Fibroblast of skin of left quadriceps (primary cell): Measurements from ENCODE around the gene PRKAR2B.

Source experiments
- DNase-seq, 2 experiments: peaks; one replicate each; pipeline ENCODE4 v3.0.0-alpha.2; 2013; ENCODE audit warnings: low read depth in 2 of 2

Gene PRKAR2B

DNA sequence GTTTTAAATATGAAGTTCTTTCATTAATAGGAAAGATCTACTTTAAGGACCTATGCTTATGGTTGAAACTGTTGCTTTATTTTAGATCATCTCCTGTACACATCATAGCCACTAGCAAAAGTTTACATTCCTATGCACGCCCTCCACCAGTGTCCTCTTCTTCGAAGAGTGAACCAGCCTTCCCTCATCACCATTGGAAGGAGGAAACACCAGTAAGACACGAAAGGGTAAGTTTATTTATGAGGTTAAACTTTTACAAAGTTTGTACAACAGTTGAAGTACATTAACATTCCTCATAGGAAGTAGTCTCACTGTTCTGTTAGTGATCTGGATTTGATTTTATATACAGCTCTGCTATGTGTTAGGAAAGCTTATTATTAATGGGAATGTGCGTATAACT, 141.2 kb downstream of the PRKAR2B start:
- DNase-seq = no peak

DNA sequence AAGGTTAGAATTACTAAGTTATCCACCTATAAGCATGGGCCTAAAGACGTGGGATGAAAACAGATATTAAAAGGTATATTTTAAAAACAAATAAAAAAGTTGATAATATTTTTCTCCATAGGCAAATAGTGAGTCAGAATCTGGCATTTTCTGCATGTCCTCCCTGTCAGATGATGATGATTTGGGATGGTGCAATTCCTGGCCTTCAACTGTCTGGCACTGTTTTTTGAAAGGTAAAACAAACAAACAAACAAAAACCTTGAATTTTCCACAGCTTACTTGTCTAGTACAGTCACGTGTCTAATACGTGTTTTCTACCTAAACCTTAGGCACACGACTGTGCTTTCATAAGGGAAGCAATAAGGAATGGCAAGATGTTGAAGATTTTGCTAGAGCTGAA, 141.7 kb downstream of the PRKAR2B start:
- DNase-seq = no peak

DNA sequence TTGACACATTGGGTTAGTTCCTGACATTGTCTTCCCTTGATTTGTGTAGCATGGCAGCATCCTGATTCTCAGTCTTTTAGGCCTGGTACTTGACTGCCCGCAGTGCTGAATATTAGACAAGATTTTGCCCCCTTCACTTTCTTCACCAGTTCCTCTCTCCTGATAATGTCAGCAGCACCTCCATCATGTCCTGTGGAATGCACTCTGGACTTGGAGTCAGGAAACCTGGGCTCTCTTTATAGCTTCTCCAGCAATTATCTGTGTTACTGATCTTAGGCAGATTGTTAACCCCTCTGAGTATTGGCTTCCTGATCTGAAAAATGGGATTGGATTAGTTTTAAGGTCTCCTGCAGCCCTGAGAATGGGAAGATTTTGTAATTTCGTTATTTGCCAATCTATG, 143.3 kb downstream of the PRKAR2B start:
- no peak for DNase-seq

DNA sequence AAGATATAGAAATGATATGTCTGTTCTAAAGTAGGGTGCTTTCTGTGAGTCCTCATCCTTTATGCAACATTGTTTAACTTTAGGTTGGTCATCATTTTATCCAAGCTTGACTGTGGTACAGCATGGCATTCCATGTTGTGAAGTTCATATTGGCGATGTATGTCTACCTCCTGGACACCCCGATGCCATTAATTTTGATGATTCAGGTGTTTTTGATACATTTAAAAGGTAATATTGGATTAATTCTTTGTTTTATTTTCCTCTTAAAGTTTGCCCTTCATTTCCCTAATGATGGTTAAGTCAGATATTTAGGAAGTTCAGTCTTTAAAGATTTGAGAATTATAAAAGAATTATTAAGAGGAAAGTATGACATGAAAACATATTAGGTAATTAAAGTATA, 145.6 kb downstream of the PRKAR2B start:
- DNase-seq = no peak

DNA sequence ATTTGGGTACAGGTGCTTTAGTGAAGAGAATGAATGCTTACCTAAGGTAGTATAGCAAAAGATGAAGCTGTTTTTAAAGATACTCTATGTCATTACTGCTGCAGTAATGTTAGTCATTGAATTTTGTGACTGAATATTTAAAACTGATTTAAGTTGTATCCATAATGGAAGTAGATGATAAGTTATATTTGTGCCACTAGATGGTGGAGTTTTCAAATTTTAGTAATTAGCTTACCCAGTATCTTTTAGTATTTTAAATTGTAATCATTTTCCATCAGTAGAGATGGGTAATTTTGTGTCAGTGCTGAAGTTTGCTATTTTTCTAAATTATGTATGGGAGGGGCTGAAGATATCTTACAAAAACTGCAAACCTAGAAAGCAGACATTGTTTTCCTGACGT, 149.5 kb downstream of the PRKAR2B start:
- no peak for DNase-seq

DNA sequence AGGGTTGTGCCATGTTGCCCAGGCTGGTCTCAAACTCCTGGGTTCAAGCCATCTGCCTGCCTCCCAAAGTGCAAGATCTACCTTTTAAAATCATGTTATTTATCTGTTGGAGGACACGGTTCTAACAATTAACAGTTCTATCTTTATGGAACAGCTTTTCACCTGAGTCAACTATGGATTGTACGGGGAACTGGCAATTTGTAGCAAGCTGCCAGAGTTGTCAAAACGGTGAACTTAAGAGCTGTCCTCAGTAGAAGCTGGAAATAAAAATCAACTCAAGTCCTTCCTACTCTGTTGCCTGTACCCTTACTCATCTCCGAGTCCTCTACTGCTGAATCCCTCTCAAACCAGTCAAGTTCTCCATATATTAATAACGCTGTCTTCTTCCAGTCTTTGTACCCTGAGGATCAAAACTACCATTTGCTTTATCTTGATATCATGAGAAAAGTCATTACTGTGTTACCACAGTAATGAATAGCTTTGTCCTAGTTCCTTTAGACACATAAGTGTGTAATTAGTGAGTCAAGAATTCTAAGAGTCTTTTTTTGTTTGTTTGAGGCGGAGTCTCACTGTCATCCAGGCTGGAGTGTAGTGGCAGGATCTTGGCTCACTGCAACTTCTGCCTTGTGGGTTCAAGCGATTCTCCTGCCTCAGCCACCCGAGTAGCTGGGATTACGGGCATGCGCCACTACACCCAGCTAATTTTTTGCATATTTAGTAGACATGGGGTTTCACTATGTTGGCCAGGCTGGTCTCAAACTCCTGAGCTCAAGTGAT, 152.5 kb downstream of the PRKAR2B start:
- no peak for DNase-seq

DNA sequence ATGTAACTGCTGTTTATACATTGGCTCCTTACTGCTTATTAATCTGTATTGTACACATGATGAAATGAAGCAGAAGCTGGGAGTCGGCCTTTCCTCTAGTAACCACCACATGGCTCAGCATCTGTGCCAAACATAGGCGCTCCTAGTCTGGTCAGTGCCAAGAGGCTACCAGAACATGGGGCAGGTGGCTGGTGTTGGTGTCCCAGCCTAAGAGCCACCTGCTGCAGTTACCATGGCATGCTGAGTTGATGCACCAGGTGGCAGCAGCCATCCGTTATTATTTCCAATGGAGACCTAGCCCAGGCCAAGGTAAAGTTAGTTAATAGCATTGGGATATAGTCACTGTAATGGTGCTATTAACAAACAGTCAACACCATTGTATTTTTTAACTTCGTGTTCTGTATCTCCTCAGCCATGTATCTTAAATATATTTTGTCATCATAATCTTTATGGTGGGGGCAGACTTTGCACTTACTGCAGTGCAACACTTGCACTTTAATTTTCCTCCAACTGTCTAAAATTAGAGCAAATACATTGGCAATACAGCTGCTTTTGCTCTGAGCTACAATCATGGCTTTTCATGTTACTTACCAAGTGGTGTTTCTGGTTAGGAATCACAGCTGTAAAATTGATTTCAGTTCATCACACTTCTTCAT, 157.4 kb downstream of the PRKAR2B start:
- DNase-seq = no peak

DNA sequence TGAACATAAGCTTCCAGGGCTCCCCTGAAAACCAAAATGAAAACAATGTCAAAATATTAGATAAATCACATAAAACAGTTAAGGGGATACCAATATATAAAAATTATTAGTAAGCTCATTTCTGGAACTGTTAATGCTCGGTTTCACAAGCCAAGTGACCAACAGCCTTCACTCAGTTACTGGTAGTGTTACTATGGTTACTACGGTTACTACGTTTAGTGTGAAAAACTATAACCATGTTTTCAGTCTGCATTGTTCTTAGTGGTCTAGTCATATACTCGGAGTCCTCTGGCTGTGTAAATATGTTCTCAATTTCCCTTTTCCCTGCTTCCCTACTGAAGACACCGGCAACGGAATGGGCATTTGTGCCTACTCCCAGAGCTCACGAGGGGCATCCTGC, 159.1 kb downstream of the PRKAR2B start:
- no peak for DNase-seq

DNA sequence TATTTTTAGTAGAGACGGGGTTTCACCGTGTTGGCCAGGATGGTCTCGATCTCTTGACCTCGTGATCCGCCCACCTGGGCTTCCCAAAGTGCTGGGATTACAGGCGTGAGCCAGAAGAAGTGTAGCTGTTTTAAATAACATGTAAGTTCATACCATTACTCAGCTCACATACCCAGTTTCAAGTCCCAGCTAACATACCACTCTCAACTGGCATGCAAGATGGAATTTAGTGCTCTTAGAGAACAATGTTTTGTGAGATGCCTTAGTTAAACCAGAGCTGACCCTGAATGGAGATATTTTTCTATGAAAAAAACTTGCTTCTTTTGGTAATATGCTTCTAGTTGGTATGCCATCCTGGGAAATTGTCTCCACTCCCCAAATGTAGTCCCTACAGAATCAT, 161.6 kb downstream of the PRKAR2B start:
- DNase-seq = no peak

DNA sequence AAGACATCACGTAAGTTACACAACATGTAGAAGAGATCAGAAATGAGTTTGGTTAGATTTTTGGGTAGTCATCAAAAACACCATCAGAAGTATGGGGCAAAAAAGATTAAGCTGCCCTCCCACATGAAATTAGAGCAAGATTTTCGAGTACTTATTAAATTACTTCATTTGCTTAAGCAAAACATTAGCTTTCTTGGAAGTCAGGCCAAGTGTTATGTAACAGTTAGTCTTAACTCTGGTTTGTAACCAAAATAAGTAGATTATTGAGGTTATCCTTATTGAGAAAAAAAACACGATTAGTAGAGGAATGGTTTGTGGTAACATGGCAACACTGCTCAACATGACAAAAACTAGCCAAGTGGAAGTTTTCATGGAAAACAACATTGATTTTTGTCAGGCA, 162.2 kb downstream of the PRKAR2B start:
- DNase-seq = no peak

DNA sequence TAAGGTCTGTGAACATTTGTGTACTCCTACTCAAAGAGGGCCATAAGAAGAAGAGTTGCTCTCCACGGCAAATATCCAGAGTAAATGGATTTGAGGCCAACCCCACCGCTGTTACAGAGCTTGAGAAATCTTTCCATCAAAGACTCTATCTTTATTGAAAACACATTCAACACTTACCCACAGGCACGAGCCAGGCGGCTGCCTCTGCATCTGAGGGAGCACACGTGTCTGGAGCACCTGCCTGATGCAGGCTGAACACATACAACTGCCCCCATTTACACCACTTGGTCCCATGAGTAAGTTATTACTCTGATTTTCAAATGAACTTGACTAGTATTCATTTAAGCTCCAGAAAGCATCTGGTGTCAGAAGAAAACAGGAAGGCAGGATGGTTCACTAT, 163.0 kb downstream of the PRKAR2B start:
- no peak for DNase-seq

DNA sequence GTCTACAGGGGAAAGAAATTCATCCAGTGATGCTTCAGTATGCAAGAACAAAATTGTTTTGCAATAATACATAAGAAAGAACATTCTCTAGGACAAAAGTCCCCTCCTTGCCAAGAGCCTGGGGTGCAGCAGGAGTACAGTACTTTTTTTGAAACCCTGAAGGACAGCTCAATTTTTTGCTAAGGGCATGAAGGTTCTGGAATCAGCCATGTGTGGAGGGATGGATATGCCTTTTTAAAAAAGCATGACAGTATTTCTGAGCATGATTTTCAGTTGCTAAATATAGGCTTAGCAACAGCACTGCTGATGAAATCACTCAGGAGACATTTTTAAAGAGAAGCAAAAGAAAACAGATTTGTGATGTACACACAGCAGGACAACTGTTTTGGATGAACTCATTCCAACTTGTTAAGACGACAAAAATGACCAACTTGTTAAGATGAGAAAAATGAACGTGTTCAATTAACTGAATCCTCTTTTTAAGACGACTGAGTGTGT, 163.6 kb downstream of the PRKAR2B start:
- DNase-seq = no peak

DNA sequence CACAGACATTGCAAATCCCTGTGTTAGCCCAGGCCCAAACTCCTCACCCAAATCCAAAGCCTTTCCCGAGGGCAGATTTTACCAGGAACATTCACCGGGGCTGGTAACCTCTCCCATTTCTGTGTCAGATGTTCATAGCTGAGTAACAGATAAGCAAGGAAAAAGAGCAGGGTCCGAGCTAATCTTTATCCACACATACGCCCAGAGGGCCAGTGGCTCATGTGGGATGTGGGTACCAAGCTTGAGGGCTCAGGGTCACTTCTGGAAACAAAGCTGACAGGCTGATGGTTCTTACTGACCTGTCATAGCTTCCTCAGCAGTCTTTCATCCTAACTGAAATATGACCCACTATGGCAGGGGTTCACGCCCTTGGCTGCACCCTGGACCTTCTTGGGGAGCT, 164.1 kb downstream of the PRKAR2B start:
- no peak for DNase-seq

DNA sequence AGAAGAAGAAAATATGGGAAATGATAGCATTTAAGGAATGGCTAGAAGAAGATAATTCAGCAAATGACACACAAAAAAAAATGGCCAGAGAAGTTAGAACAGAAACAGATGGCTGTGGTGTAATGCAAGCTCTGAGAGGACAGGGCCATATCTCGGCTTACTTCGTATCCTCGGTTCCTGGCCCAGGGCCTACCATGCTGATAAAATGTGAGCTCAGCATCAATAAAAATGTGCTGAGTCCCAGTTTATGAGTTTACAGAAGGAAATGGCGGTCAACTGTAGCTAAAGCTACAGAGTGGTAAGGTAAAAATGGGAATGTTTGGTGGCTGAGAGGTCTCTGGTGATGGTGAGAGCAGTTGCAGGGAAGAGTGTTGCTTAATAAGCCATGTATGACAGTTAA, 165.1 kb downstream of the PRKAR2B start:
- no peak for DNase-seq

DNA sequence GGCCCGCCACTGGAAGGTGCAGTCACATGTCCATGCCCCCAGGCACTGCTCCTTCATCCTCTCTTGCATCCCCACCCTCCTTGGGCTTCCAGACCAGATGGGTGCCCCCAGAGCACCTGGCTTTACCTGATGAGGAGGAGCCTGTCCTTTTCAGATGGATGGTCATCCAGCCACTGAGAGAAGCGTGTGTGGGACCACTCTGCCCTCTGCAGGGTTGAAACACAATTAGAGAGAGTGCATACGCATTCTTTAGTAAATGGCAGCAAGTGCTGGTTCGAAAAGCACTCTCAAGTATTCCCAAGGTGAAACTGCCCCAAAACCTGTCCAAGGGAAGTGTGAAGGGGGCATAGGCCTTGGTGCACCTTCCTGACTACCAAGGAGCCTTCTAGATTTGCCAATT, 165.9 kb downstream of the PRKAR2B start:
- DNase-seq = no peak
